ENCODE measurements around the gene ZNF687. TPM values are rescaled to one million over a fixed set of nuclear protein-coding genes. Genes with fewer than 3 reads are reported as not detected.

ZNF687 gene
- total RNA-seq, 1 experiment from 2014 or later, result 34.3 TPM

DNA sequence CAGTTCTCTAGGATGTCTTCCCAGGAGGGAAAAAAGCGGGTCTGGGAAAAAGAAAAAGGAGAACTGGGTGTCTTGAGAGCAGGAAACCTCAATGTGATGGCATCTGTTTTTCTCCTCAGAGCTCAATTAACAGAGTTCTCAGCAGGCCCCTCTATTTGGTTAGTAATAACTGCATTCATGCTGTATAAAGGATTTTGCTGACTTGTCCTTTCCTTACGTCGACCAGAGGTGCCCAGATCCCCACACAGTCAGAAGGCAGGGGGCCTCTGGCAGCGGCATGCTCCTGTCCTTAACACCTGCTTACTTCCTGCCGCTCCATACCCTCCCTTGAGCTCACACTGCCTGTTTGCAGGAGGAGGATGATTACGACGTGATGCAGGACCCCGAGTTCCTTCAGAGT lies 15.3 kb upstream of the ZNF687 start (continued):
- TF ChIP-seq, protein P1, sequence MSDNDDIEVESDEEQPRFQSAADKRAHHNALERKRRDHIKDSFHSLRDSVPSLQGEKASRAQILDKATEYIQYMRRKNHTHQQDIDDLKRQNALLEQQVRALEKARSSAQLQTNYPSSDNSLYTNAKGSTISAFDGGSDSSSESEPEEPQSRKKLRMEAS (IDR thresholded peaks at IDR 0.05), result no peak
- TF ChIP-seq EZH2 (IDR thresholded peaks at IDR 0.05), result no peak

DNA sequence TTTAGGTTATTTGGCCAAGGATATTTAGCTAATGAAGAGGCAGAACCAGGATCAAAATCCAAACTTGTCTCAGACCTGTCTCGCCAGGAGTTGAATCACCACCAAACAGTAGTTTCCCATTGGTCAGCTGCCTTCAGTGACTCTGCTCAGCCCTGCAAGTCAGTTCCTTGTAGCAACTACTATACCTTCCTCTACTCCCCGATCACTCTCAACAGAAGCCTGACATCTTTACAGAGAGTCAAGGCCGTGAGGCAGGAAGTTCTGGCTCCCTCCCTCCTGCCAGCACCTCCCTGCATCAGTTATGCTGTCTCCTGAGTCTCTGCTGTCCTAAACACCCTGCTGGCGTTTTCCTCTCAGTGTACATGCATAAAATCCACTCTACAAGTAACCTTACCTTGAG lies 14.3 kb upstream of the ZNF687 start:
- Histone ChIP-seq H3K9ac (ENCODE audit: low read length) (no peak overlapping the region), H2AFZ (ENCODE audit: low read depth, low read length, poor library complexity, severe bottlenecking) (no peak overlapping the region), H3K9me2 (ENCODE audit: insufficient read depth) (no peaks in the 10 kb centered on the region), H3K9me3 (ENCODE audit: control insufficient read depth in 1 of 2, insufficient read depth in 1 of 2, low read depth in 1 of 2, low read length in 2 of 2) (no peaks in the 10 kb centered on the region), H4K20me1 (ENCODE audit: insufficient read depth) (no peaks in the 10 kb centered on the region), H3K4me1 (ENCODE audit: control insufficient read depth in 1 of 2, insufficient read depth in 2 of 2, low read length in 2 of 2) (no peaks in the 10 kb centered on the region), H3K27ac (ENCODE audit: low read depth, low read length) (no peak overlapping the region), H3K79me2 (ENCODE audit: insufficient read depth, low read length) (peaks cover 7% of the 10 kb centered on the region), H3K27me3 (ENCODE audit: insufficient read depth, low read length) (no peaks in the 10 kb centered on the region), H3K36me3 (ENCODE audit: control insufficient read depth in 1 of 2, insufficient read depth in 2 of 2, low read length in 2 of 2) (peaks cover 19 to 33% of the 10 kb centered on the region in 2 experiments; a peak in 3 of 4 replicates), H3K4me2 (ENCODE audit: low read length) (no peak overlapping the region), H3K4me3 (replicated peaks in 1 of 2; ENCODE audit: low read depth in 1 of 2, low read length in 2 of 2) (no peak overlapping the region)
- ChIA-PET POLR2A (no interaction called here), RAD21 (ENCODE audit: low non-redundant PET in 1 of 2, low total read pairs in 2 of 2, uncharacterized antibody in 2 of 2, unreplicated experiment in 2 of 2) (no interaction called here), CTCF (no interaction called here)
- intact Hi-C loops (cut with micrococcal nuclease), result no loop called here
- ATAC-seq (no peak), DNase-seq (ENCODE audit: low read depth, low spot score) (no peak)
- no peak for TF ChIP-seq CBX3 (IDR thresholded peaks at IDR 0.05; ENCODE audit: low read depth)
- TF ChIP-seq ZFX (IDR thresholded peaks at IDR 0.05), result no peak
- TF ChIP-seq SIN3A (IDR thresholded peaks at IDR 0.05; ENCODE audit: low read depth), result no peak
- no peak for TF ChIP-seq EZH2phosphoT487 (IDR thresholded peaks at IDR 0.05; ENCODE audit: borderline replicate concordance)
- TF ChIP-seq EGR1 (IDR thresholded peaks at IDR 0.05; ENCODE audit: low read depth), result no peak
- no peak for TF ChIP-seq JUND (IDR thresholded peaks at IDR 0.05)
- no peak for TF ChIP-seq POLR2A (IDR thresholded peaks at IDR 0.05; ENCODE audit: borderline replicate concordance, extremely low read depth, insufficient read depth, insufficient read length)
- TF ChIP-seq, protein P1 (IDR thresholded peaks at IDR 0.05), result no peak
- no peak for TF ChIP-seq POLR2AphosphoS5 (IDR thresholded peaks at IDR 0.05; ENCODE audit: low read depth, low read length)
- no peak for TF ChIP-seq CEBPB (IDR thresholded peaks at IDR 0.05; ENCODE audit: low read depth)
- TF ChIP-seq FOSL1 (IDR thresholded peaks at IDR 0.05; ENCODE audit: low read depth), result no peak
- no peak for TF ChIP-seq SP1 (IDR thresholded peaks at IDR 0.05; ENCODE audit: low read depth)
- TF ChIP-seq, protein P2, sequence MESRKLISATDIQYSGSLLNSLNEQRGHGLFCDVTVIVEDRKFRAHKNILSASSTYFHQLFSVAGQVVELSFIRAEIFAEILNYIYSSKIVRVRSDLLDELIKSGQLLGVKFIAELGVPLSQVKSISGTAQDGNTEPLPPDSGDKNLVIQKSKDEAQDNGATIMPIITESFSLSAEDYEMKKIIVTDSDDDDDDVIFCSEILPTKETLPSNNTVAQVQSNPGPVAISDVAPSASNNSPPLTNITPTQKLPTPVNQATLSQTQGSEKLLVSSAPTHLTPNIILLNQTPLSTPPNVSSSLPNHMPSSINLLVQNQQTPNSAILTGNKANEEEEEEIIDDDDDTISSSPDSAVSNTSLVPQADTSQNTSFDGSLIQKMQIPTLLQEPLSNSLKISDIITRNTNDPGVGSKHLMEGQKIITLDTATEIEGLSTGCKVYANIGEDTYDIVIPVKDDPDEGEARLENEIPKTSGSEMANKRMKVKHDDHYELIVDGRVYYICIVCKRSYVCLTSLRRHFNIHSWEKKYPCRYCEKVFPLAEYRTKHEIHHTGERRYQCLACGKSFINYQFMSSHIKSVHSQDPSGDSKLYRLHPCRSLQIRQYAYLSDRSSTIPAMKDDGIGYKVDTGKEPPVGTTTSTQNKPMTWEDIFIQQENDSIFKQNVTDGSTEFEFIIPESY (IDR thresholded peaks at IDR 0.05; ENCODE audit: extremely low read depth, insufficient replicate concordance, low read length), result no peak
- TF ChIP-seq RAD21 (IDR thresholded peaks at IDR 0.05; ENCODE audit: low read depth), result no peak
- no peak for TF ChIP-seq EZH2 (IDR thresholded peaks at IDR 0.05)
- TF ChIP-seq ZNF274 (IDR thresholded peaks at IDR 0.05; ENCODE audit: low read depth, low read length), result no peak
- no peak for TF ChIP-seq TCF7L2 (IDR thresholded peaks at IDR 0.05; ENCODE audit: borderline replicate concordance, extremely low read depth, insufficient read depth, insufficient read length)
- no peak for TF ChIP-seq SRF (IDR thresholded peaks at IDR 0.05; ENCODE audit: low read depth)
- TF ChIP-seq, protein P3, sequence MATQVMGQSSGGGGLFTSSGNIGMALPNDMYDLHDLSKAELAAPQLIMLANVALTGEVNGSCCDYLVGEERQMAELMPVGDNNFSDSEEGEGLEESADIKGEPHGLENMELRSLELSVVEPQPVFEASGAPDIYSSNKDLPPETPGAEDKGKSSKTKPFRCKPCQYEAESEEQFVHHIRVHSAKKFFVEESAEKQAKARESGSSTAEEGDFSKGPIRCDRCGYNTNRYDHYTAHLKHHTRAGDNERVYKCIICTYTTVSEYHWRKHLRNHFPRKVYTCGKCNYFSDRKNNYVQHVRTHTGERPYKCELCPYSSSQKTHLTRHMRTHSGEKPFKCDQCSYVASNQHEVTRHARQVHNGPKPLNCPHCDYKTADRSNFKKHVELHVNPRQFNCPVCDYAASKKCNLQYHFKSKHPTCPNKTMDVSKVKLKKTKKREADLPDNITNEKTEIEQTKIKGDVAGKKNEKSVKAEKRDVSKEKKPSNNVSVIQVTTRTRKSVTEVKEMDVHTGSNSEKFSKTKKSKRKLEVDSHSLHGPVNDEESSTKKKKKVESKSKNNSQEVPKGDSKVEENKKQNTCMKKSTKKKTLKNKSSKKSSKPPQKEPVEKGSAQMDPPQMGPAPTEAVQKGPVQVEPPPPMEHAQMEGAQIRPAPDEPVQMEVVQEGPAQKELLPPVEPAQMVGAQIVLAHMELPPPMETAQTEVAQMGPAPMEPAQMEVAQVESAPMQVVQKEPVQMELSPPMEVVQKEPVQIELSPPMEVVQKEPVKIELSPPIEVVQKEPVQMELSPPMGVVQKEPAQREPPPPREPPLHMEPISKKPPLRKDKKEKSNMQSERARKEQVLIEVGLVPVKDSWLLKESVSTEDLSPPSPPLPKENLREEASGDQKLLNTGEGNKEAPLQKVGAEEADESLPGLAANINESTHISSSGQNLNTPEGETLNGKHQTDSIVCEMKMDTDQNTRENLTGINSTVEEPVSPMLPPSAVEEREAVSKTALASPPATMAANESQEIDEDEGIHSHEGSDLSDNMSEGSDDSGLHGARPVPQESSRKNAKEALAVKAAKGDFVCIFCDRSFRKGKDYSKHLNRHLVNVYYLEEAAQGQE (IDR thresholded peaks at IDR 0.05; ENCODE audit: low read depth), result no peak
- TF ChIP-seq, protein P4, sequence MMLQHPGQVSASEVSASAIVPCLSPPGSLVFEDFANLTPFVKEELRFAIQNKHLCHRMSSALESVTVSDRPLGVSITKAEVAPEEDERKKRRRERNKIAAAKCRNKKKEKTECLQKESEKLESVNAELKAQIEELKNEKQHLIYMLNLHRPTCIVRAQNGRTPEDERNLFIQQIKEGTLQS (IDR thresholded peaks at IDR 0.05), result no peak
- BruUV-seq (replicated peaks), result no TSS peak

Data from HCT116 (cell line).